CD4-positive, alpha-beta T cell (primary cell): ENCODE measurements around the gene E2F1. TPM values are rescaled to one million over a fixed set of nuclear protein-coding genes. Genes with fewer than 3 reads are reported as not detected.

Source experiments
- ATAC-seq: fragments of 200-7000 bp; cut with Tn5 transposase; one replicate; pipeline ENCODE4 v1.10.0; 2022; ENCODE audit warnings: mild to moderate bottlenecking; ENCODE audit not compliant: poor library complexity
- CTCF ChIA-PET: fragments of 350-600 bp; sonication (Branson Sonifier 250); formaldehyde crosslinking; loops from one replicate; lab custom pipeline; 2021; ENCODE audit warnings: antibody characterized with exemption, inconsistent platforms; lab: Charles Lee
- POLR2A ChIA-PET: fragments of 350-600 bp; sonication (Branson Sonifier 250); formaldehyde crosslinking; loops from one replicate; lab custom pipeline; 2021; ENCODE audit warnings: antibody characterized with exemption, inconsistent platforms; lab: Charles Lee
- DNase-seq, 14 experiments: peaks; one replicate each; pipeline ENCODE4 v3.0.0-alpha.2; 2013 to 2020; ENCODE audit warnings: mixed read lengths in 2 of 14
- H3K27ac ChIP-seq, 2 donors: one replicate each; pipeline versions ENCODE4 v1.5.1 to v1.7.0; 2013; ENCODE audit warnings: low read length in 2 of 2, low read depth in 1 of 2, mild to moderate bottlenecking in 1 of 2
- H3K27me3 ChIP-seq, 2 experiments: 1 replicate in 1 of 2; 2 replicates in 1 of 2; pipeline versions ENCODE4 v1.6.1 to v1.7.0; 2013; ENCODE audit warnings: low read length in 2 of 2, control low read depth in 1 of 2, mild to moderate bottlenecking in 1 of 2, moderate library complexity in 1 of 2; ENCODE audit not compliant: insufficient read depth in 2 of 2, control insufficient read depth in 1 of 2
- H3K36me3 ChIP-seq: one replicate; pipeline ENCODE4 v1.6.1; 2013; ENCODE audit warnings: low read length, control low read depth; ENCODE audit not compliant: insufficient read depth
- H3K4me1 ChIP-seq: one replicate; pipeline ENCODE4 v1.6.1; 2013; ENCODE audit warnings: low read length, control low read depth; ENCODE audit not compliant: insufficient read depth
- H3K4me3 ChIP-seq: one replicate; pipeline ENCODE4 v1.5.1; 2013; ENCODE audit warnings: mild to moderate bottlenecking, low read length, moderate library complexity
- H3K9me3 ChIP-seq, 2 experiments: 1 replicate in 1 of 2; 2 replicates in 1 of 2; pipeline versions ENCODE4 v1.6.1 to v1.7.0; 2013; ENCODE audit warnings: low read length in 2 of 2, mild to moderate bottlenecking in 2 of 2, control low read depth in 1 of 2, moderate library complexity in 1 of 2; ENCODE audit not compliant: control insufficient read depth in 1 of 2, insufficient read depth in 1 of 2
- H3K27ac Mint-ChIP-seq: one replicate; pipeline ENCODE4 v1.8.0; 2020; ENCODE audit warnings: mixed read lengths
- H3K27me3 Mint-ChIP-seq: one replicate; pipeline ENCODE4 v1.8.0; 2021; ENCODE audit warnings: mixed read lengths
- H3K36me3 Mint-ChIP-seq: one replicate; pipeline ENCODE4 v1.8.0; 2021; ENCODE audit warnings: low read depth, mixed read lengths
- H3K4me1 Mint-ChIP-seq: one replicate; pipeline ENCODE4 v1.8.0; 2021; ENCODE audit warnings: low read depth, mixed read lengths
- H3K4me3 Mint-ChIP-seq: one replicate; pipeline ENCODE4 v1.8.0; 2020; ENCODE audit warnings: mild to moderate bottlenecking, mixed read lengths
- H3K9me3 Mint-ChIP-seq: one replicate; pipeline ENCODE4 v1.8.0; 2020; ENCODE audit warnings: mixed read lengths
- intact Hi-C, 2 experiments: fragments of 100-400 bp; cut with DNase I in 1 of 2; cut with micrococcal nuclease in 1 of 2; formaldehyde crosslinking; loops; one replicate each; pipeline versions ENCODE4 v1.15.1 to v1.9.0; 2023 to 2025; cut with DNase I, micrococcal nuclease
- total RNA-seq, 174 experiments: library from RNA in 2 of 174; stranded (reverse) in 2 of 174; gene quantifications; one replicate each; pipeline ENCODE4 v1.2.3 and lab custom pipeline; 2021 to 2026
- TF ChIP-seq, protein P1 (sequence below): fragments of 200-600 bp; IDR thresholded peaks from one replicate; pipeline ENCODE4 v1.8.0; 2022; ENCODE audit warnings: antibody characterized with exemption, mild to moderate bottlenecking

The E2F1 gene
- total RNA-seq, 2 experiments from 2014 or later, result 1.2 to 1.6 TPM

DNA sequence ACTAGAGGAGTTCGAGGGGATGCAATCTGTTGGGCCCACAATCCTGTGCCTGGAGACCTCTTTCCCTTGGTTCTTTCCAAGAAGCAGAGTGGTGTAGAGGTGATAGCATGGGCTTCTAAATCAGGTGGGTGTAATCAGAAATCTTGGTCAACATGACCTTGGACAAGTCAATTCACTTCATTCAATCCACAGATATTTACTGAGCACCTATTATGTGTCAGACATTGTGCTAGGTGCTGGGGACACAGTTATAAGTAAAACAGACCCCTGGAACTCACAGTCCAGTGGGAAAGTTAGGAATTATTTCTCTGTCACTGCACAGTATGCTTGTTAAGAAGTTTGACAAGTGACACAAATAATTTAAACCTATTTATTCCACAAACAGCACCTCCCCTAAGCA lies 3.3 kb upstream of the E2F1 start:
- no peaks in the 10 kb centered on the region for H3K27me3 Mint-ChIP-seq
- no peaks in the 10 kb centered on the region for H3K27me3 ChIP-seq
- H3K4me3 ChIP-seq, result no peak overlapping the region
- peak overlapping the region; percentile 82 for H3K27ac Mint-ChIP-seq
- TF ChIP-seq, protein P1, sequence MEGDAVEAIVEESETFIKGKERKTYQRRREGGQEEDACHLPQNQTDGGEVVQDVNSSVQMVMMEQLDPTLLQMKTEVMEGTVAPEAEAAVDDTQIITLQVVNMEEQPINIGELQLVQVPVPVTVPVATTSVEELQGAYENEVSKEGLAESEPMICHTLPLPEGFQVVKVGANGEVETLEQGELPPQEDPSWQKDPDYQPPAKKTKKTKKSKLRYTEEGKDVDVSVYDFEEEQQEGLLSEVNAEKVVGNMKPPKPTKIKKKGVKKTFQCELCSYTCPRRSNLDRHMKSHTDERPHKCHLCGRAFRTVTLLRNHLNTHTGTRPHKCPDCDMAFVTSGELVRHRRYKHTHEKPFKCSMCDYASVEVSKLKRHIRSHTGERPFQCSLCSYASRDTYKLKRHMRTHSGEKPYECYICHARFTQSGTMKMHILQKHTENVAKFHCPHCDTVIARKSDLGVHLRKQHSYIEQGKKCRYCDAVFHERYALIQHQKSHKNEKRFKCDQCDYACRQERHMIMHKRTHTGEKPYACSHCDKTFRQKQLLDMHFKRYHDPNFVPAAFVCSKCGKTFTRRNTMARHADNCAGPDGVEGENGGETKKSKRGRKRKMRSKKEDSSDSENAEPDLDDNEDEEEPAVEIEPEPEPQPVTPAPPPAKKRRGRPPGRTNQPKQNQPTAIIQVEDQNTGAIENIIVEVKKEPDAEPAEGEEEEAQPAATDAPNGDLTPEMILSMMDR, result no peak
- H3K4me1 ChIP-seq, result peaks cover 42% of the 10 kb centered on the region
- ATAC-seq, result no peak
- intact Hi-C loops, result loop anchor here in 1 of 2 experiments (5.0 to 10.0 kb wide), 2 partner anchors 305 to 423 kb away; partner anchors contain the start of genes EIF2S2 and RALY
- POLR2A ChIA-PET, result interaction anchor here (0.7 to 2.5 kb wide), 6 partner anchors 11 to 85 kb away, joined by 3 to 19 read pairs (median 3); partner anchors contain the start of gene PXMP4
- H3K9me3 ChIP-seq, result no peaks in the 10 kb centered on the region
- H3K9me3 Mint-ChIP-seq, result no peaks in the 10 kb centered on the region
- peaks cover 42% of the 10 kb centered on the region for H3K4me1 Mint-ChIP-seq
- H3K4me3 Mint-ChIP-seq, result no peak overlapping the region
- CTCF ChIA-PET, result interaction anchor here (1.5 to 1.8 kb wide), 2 partner anchors 22 to 43 kb away, joined by 6 to 7 read pairs; no protein-coding TSS in a partner anchor
- H3K27ac ChIP-seq, result no peak overlapping the region
- DNase-seq, result no peak
- H3K36me3 ChIP-seq, result no peaks in the 10 kb centered on the region
- H3K36me3 Mint-ChIP-seq, result no peaks in the 10 kb centered on the region

DNA sequence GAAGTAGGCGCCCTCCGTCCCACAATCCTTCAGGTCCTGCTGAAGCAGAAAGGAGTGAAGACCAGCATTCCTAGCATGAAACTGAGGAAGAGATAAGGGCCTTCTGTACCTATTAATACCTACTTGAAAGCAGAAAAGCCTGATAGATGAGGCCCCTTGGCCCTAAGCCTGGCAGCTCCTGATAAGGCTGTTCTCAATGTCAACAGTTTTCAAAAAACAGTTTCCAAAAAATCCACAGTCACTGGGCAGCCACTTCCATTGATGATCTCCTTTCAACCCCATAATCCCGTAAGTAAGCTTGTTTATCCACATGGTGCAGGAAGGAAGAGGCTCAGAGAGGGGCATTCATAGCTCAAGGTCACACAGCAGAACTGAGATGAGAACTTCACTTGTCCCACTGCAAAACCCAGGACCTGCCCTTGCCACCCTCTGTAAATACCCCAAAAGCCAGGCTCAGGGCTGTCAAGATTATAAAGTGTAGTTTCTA lies 2.8 kb upstream of the E2F1 start:
- H3K36me3 Mint-ChIP-seq, result no peaks in the 10 kb centered on the region
- TF ChIP-seq, protein P1, result no peak
- H3K4me1 Mint-ChIP-seq, result peaks cover 42% of the 10 kb centered on the region
- no peaks in the 10 kb centered on the region for H3K9me3 ChIP-seq
- peaks cover 47% of the 10 kb centered on the region for H3K4me1 ChIP-seq
- no peak overlapping the region for H3K4me3 Mint-ChIP-seq
- ATAC-seq (no peak), DNase-seq (no peak)
- no peak overlapping the region for H3K27ac ChIP-seq
- peak overlapping the region; percentile 37 for H3K27ac Mint-ChIP-seq
- ChIA-PET CTCF (no interaction called here), POLR2A (interaction anchor here (1.1 to 2.5 kb wide), 3 partner anchors 10 to 32 kb away, joined by 3 to 19 read pairs (median 7); partner anchors contain the start of gene PXMP4)
- no peaks in the 10 kb centered on the region for H3K27me3 Mint-ChIP-seq
- H3K36me3 ChIP-seq, result no peaks in the 10 kb centered on the region
- no peak overlapping the region for H3K4me3 ChIP-seq
- intact Hi-C loops, result loop anchor here in 1 of 2 experiments (5.0 to 10.0 kb wide), 2 partner anchors 306 to 423 kb away; partner anchors contain the start of genes EIF2S2 and RALY
- no peaks in the 10 kb centered on the region for H3K9me3 Mint-ChIP-seq
- H3K27me3 ChIP-seq, result no peaks in the 10 kb centered on the region

DNA sequence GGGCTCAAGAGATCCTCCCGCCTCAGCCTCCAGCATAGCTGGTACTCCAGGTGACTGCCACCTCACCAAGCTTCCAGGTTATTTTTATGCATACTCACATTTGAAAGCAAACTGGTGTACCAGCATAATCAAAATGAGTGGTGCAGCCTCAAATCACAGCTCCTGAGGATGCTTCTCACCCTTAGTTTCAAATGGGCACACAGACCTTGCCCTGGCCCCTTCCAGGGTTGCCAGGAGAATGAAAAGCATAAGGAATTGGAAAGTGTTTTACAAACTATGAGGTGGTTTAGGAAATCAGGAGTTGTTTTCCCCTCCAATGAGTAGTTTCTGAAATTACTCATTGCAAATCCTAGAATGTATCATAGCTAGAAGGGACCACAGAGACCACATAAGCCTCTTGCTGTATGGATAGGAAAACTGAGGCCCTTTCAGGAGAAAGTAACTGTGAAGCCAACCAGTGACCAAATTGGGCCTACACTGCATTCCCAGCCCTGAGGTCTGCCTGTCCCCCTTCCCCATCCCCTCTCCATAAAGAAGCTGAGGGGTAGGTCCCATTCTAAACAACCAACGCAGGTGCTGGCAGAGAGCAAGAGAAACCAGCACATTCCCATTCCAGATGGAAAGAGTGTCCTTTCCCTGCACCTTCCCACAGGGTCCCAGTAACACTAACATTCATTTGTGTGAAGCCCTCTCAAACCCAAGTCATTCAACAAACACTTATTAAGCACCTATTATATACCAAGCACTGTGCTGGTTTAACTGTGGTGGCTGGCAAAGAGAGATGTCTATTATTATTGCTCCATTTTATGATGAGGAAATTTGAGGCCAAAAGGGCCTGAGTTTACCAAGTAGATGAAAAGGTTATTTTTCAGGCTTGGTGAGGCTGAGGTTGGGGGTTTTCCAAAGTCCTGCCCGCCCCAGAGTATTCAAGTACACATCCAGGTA lies 2.1 kb upstream of the E2F1 start:
- Mint-ChIP-seq H3K4me1 (peaks cover 42% of the 10 kb centered on the region), H3K27me3 (no peaks in the 10 kb centered on the region), H3K27ac (peak overlapping the region; percentile 37), H3K9me3 (no peaks in the 10 kb centered on the region), H3K4me3 (no peak overlapping the region), H3K36me3 (no peaks in the 10 kb centered on the region)
- ChIA-PET CTCF (interaction anchor here (2.3 kb wide), 1 partner anchor 20 kb away, joined by 12 read pairs; no protein-coding TSS in a partner anchor), POLR2A (interaction anchor here (1.0 to 2.5 kb wide), 5 partner anchors 9 to 32 kb away, joined by 3 to 19 read pairs (median 4); partner anchors contain the start of gene PXMP4)
- TF ChIP-seq, protein P1, result no peak
- H3K27ac ChIP-seq, result no peak overlapping the region
- peak in 1 of 14 experiments; percentile 28 for DNase-seq
- H3K4me3 ChIP-seq, result no peak overlapping the region
- no peaks in the 10 kb centered on the region for H3K9me3 ChIP-seq
- intact Hi-C loops, result loop anchor here in 1 of 2 experiments (2.0 to 10.0 kb wide), 3 partner anchors 33 to 424 kb away; partner anchors contain the start of genes EIF2S2, PXMP4 and RALY
- ATAC-seq, result no peak
- H3K36me3 ChIP-seq, result no peaks in the 10 kb centered on the region
- no peaks in the 10 kb centered on the region for H3K27me3 ChIP-seq
- peaks cover 47% of the 10 kb centered on the region for H3K4me1 ChIP-seq
